ENCODE measurements around the gene DIS3L2.
"Not testable (repeated sequence)": the region's sequence is repeated elsewhere in the genome, so short reads cannot be mapped to it uniquely, and the experiment has no call there.

Gene DIS3L2

DNA sequence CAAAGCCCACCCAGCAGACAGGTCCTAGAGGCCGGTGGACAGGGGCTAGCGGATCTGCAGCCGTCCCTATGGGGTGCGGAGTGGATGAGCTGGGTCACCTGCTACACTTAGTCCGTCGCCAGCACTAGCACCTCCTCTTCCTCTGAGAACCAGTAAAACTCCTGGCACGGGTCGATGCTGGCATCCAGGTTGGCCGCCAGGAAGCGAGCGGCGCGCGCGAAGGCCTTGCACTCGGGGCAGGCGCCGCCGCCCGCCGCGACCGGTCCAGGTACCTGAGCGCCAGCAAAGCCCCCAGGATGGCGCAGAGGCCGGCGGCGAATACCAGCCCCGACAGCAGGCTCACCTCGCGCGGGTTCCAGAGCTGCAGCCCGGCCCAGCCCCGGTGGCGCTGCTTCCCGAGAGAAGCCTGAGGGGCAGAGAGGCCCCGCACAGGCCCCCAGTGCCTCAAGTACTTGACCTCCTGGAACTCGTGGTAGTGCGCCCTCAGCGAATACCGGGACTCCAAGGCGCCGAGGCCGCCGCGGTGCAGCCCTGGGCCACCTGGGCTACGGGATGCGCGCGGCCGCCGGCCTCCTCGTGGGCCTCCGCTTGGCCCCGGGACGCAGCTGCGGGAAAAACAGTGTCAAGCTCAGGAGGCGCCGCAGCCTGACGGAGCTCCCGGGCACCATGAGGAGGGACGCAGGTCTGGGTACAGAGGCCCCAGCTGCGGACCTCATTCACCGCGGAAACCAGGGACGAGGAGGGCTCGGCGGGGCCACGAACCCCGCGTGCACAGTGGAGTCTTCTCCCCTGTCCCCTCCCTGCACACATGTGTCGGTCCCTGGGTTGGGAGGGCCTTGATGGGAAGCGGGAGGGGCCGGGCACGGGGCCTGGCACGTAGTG is 389.5 kb downstream of the DIS3L2 start:
- DNase-seq (ENCODE audit: low spot score): no peak

DNA sequence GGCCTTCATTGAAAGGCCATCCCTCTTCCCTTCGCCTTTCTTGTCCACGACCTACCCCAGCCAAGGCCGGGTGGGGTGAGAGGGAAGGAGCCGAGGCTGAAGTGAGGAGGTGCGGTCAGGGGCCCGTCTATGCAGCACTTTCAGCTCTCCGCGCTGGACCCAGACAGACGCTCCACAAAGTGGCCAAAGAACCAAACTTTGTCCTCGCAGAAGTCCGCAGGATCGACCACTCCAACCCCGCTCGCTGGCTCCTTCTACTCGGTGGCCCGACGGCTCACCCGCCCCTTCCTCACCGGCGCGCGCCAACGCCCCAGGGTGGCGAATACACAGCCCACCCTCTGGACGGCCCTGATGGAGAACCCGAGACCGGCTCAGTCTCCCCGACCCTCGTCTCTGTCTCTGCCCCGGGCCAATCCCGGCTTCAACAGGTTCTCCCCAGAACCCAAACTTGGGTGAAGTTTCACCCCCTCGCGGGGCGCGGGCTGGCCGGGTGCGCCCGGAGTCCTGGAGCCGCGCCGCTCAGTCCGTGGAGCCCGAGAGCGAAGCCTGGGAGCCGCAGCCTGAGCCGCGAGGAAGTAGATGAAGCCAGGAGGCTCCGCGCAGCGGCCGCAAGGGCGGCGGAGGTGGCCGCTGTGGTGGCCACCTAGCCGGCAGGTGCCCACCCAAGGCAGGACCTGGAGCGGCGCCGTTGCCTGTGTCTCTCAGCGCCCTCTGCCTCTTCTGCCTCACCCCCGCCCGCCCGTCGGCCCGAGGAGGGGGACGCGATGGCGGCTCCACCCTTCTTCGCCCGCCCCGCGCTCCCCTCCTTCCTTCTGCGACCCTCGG is 390.4 kb downstream of the DIS3L2 start:
- no peak for DNase-seq (ENCODE audit: low spot score)

GRCh38 chr2:232352511-232353091 is 391.1 kb downstream of the DIS3L2 start:
- no peak for DNase-seq (ENCODE audit: low spot score)

- DNase-seq (ENCODE audit: low spot score): no peak
Measured at GRCh38 chr2:232353096-232353495, 391.6 kb downstream of the DIS3L2 start.

DNA sequence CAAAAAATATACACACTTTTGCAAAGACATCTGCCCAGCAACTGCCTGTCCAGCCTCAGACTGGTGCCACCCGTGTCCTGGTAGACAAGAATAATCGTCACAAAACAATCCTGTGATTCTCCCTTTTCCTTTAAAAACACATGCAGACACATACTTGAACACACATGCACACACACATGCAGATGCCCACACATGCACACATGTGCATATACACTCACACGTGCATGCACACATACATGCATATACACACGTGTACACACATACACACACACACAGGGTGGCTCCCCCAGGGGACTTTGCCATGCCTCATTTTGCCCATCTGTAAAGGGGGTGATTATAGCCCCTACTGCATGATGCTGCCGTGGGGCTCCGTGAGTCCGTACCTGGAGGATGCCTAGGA is 392.1 kb downstream of the DIS3L2 start:
- no peak for DNase-seq (ENCODE audit: low spot score)

DNA sequence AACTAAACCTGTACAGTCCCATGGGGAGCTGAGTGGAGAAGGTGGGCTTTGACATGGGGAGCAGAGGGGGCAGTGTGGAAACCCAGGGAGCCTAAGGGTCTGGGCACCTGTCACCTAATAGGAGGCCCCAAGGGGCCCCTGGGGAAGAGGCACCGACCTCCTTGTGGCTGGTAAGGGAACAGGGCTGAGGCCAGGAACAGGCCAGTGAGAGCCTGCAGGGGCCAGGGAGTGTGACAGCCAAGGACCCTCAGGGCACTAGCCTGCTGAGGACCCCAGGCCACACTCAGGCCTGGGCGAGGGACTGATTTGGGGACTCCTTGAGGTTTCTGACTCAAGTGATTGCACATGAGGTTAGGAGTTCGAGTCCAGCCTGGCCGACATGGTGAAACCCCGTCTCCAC is 392.6 kb downstream of the DIS3L2 start:
- DNase-seq (ENCODE audit: low spot score): no peak

DNA sequence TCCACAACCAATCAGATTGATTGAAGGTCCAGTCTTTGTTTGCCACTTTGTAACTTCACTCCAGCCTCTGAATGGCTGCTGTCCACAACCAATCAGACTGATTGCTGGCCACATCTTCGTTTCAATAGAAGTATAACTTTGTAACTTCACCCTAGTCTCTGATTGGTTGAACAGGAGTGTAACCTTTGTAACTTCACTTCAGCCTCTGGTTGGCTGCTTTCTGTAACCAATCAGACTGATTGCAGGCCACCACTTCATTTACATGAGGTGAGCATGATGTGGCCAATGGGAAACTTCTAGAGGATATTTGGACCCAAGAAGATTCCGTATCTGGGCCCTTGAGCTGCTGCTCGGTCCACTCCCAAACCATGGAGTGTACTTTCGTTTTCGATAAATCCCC is 400.1 kb downstream of the DIS3L2 start:
- no peak for DNase-seq (ENCODE audit: low spot score)

DNA sequence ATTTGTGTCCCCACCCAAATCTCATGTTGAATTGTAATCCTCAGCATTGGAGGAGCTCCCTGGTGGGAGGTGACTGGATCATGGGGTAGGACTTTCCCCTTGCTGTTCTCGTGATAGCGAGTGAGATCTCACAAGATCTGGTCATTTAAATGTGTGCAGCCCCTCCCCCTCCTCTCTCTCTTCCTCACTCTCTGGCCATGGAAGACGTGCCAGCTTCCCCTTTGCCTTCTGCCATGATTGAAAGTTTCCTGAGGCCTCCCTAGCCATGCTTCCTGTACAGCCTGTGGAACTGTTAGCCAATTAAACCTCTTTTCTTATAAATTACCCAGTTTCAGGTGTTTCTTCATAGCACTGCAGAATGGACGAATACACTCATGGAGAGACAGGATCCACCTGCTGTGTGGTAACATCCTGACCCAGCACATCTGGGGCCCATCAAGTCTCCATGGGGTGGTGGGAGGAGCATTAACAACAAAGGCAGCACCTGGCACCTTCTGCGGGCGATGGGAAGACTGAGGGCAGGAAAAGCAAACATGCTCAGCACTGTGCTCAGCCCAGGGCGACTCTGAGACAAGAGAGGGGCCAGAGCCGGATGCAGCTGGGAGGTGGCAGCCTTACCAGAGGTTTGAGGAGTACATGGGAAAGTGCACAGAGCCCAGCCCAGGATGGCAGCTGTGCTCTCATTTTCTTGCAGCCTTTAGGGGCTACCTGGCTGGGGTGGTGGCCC is 400.8 kb downstream of the DIS3L2 start:
- DNase-seq (ENCODE audit: low spot score): no peak

GRCh38 chr2:232363064-232363783 is 401.7 kb downstream of the DIS3L2 start:
- DNase-seq (ENCODE audit: low spot score): not testable (repeated sequence)

- no peak for DNase-seq (ENCODE audit: low spot score)
Measured at GRCh38 chr2:232363784-232364615, 402.5 kb downstream of the DIS3L2 start.

DNA sequence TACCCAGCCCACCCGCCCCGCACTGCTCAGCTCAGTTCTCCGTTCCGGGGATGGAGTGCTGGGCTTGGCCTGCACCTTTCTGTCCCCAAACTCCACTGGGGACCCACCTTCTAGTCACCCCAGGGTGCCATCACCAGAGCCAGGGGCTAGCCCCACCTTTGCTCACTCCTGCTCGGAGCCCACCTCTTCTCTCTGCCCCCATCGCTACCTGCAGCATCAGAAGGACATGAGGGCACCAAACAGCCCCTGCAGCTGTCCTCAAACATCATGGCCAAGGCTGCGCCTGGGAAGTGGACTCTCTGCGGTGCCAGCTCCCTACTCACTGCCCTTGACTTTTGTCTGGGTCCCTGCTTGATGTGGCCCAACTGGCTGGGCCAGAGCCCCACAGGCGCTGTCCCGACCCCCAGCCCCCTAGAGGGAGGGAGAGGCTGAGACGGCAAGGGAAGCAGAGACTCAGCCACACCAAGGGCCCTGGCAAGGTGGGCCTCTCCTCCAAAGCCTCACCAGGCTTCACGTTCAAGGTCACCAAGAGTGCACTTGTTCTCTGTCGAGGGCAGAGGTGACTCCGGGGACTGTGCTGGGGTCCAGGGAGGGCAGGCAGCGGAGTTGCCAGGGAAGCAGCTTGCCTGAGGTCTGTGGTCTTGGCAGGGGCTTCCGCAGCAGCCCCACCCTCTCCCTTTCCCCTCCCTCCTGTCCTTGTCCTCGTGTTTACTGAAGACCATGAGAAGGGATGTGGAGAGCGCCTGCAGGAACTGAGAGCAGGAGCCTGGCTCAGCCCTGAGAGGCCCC is 403.5 kb downstream of the DIS3L2 start:
- not testable (repeated sequence) for DNase-seq (ENCODE audit: low spot score)

GRCh38 chr2:232365621-232366321 is 404.3 kb downstream of the DIS3L2 start:
- peak; percentile 62 for DNase-seq (ENCODE audit: low spot score)

DNA sequence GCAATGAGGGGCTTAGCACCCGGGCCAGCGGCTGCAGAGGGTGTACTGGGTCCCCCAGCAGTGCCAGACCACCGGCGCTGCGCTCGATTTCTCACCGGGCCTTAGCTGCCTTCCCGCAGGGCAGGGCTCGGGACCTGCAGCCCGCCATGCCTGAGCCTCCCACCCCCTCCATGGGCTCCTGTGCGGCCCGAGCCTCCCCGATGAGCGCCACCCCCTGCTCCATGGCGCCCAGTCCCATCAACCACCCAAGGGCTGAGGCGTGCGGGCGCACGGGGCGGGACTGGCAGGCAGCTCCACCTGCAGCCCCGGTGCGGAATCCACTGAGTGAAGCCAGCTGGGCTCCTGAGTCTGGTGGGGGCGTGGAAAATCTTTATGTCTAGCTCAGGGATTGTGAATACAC is 404.9 kb downstream of the DIS3L2 start:
- not testable (repeated sequence) for DNase-seq (ENCODE audit: low spot score)

- no peak for DNase-seq (ENCODE audit: low spot score)
Measured at GRCh38 chr2:232367016-232367415, 405.5 kb downstream of the DIS3L2 start.

DNA sequence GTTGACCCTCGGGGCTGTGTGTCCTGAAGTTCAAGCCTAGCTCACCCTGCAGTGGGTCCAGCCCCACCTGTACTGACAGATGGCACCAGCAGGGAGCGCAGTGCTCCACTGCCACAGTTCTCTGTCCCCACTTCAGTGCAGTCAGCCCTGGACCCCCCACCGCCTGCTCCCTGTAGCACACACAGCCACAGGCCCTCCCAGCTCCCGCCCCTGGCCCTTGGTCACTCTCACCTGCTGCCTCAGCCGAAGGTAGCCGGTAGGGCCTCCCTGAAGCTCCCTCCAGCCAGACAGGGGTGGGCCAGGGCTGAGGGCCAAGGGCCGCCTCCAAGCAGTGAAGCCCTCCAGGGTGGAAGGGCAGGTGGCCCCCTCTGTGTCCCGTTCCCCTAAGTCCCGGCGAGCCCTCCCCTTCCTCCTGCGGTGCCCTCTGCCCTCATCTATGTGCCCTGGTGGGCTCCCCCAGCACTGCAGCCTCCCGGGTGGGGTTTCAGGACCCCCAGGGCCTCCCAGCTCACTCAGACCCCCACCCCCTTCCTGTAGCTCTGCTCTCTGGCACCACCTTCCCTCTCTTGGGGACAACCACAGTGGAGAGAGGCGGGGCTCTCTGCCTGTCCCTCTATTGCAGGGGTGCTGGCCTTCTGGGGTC is 406.2 kb downstream of the DIS3L2 start:
- no peak for DNase-seq (ENCODE audit: low spot score)

DNA sequence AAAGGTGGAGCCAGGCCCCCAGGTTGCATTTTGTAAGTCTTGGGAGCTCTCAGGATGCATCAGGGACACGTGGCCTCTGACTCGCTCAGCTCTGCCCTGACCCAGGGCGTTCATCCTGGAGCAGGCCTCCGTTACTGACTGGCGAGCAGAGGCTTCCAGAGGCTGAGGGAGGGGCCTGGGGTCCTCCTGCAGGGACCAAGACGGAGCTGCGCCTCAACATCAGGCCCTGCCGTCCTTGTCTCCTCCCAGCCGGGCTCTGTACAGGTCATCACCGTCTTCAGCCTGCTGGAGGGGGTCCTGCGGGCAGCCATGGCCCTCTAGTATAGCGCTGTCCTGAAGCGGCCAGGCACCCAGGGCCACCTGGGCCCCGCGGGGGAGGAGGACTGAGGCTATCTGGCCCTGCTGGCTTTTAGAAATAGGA is 406.8 kb downstream of the DIS3L2 start:
- no peak for DNase-seq (ENCODE audit: low spot score)

- DNase-seq (ENCODE audit: low spot score): no peak
Measured at GRCh38 chr2:232369126-232369951, 407.8 kb downstream of the DIS3L2 start.

DNA sequence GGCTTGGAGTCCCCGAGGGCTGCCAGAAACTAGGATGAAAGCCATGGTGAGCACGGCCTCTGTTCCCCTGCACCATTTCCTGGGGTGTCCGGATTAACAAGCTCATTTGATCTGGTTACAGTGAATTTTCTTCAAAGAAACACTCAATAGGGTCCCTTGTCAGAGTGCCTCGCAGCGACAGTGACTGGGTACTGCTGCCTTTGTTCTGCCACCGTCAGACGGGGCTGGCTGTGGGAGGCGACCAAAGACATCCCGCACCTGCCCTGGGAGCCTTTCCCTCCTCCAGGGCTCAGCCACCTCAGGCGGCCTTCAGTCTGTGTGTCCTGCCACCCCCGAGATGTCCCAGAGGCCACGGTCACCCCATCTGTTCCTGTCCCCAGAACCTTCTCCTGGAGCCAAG is 408.5 kb downstream of the DIS3L2 start:
- not testable (repeated sequence) for DNase-seq (ENCODE audit: low spot score)

Measured in hepatic stellate cell (primary cell).